Nephron progenitor cell (in vitro differentiated cells): ENCODE data around the gene LAMC2.

ENCODE experiments used
- DNase-seq: peaks from one replicate; pipeline ENCODE4 v3.0.0; 2021
- H3K27ac Mint-ChIP-seq: 2 replicates; pipeline ENCODE4 v1.8.0; 2021; ENCODE audit warnings: mild to moderate bottlenecking, moderate library complexity, mixed read lengths
- H3K27me3 Mint-ChIP-seq: 2 replicates; pipeline ENCODE4 v1.8.0; 2021; ENCODE audit warnings: mild to moderate bottlenecking, low read depth, mixed read lengths; ENCODE audit not compliant: poor library complexity
- H3K36me3 Mint-ChIP-seq: 2 replicates; pipeline ENCODE4 v1.8.0; 2021; ENCODE audit warnings: low read depth, mixed read lengths
- H3K4me1 Mint-ChIP-seq: 2 replicates; pipeline ENCODE4 v1.8.0; 2021; ENCODE audit warnings: mixed read lengths
- H3K4me3 Mint-ChIP-seq: 2 replicates; pipeline ENCODE4 v1.8.0; 2021; ENCODE audit warnings: mild to moderate bottlenecking, moderate library complexity, mixed read lengths
- H3K9me3 Mint-ChIP-seq: 2 replicates; pipeline ENCODE4 v1.8.0; 2021; ENCODE audit warnings: mild to moderate bottlenecking, moderate library complexity, mixed read lengths
- TF ChIP-seq, protein P1 (sequence below): fragments of 200-600 bp; sonication (generic); IDR thresholded peaks from 2 replicates; pipeline ENCODE4 v1.5.0; 2021; ENCODE audit warnings: antibody characterized with exemption

LAMC2 gene

GRCh38 chr1:183173828-183174227, 12.2 kb upstream of the LAMC2 start:
- peaks cover 11% of the 10 kb centered on the region for H3K4me1 Mint-ChIP-seq

GRCh38 chr1:183175631-183176030, 10.4 kb upstream of the LAMC2 start:
- no peak overlapping the region for H3K27ac Mint-ChIP-seq
- peaks cover 3% of the 10 kb centered on the region for H3K9me3 Mint-ChIP-seq
- H3K36me3 Mint-ChIP-seq: no peaks in the 10 kb centered on the region
- no peak overlapping the region for H3K4me3 Mint-ChIP-seq
- peaks cover 17% of the 10 kb centered on the region for H3K4me1 Mint-ChIP-seq
- no peak for DNase-seq
- TF ChIP-seq, protein P1, sequence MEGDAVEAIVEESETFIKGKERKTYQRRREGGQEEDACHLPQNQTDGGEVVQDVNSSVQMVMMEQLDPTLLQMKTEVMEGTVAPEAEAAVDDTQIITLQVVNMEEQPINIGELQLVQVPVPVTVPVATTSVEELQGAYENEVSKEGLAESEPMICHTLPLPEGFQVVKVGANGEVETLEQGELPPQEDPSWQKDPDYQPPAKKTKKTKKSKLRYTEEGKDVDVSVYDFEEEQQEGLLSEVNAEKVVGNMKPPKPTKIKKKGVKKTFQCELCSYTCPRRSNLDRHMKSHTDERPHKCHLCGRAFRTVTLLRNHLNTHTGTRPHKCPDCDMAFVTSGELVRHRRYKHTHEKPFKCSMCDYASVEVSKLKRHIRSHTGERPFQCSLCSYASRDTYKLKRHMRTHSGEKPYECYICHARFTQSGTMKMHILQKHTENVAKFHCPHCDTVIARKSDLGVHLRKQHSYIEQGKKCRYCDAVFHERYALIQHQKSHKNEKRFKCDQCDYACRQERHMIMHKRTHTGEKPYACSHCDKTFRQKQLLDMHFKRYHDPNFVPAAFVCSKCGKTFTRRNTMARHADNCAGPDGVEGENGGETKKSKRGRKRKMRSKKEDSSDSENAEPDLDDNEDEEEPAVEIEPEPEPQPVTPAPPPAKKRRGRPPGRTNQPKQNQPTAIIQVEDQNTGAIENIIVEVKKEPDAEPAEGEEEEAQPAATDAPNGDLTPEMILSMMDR: no peak
- peaks cover under 1% of the 10 kb centered on the region for H3K27me3 Mint-ChIP-seq

More at GRCh38 chr1:183173828-183174227, 12.2 kb upstream of the LAMC2 start:
- H3K4me3 Mint-ChIP-seq: no peak overlapping the region
- TF ChIP-seq, protein P1: no peak
- no peaks in the 10 kb centered on the region for H3K36me3 Mint-ChIP-seq
- peaks cover 2% of the 10 kb centered on the region for H3K27me3 Mint-ChIP-seq
- no peak overlapping the region for H3K27ac Mint-ChIP-seq
- peaks cover 3% of the 10 kb centered on the region for H3K9me3 Mint-ChIP-seq
- DNase-seq: no peak

DNA sequence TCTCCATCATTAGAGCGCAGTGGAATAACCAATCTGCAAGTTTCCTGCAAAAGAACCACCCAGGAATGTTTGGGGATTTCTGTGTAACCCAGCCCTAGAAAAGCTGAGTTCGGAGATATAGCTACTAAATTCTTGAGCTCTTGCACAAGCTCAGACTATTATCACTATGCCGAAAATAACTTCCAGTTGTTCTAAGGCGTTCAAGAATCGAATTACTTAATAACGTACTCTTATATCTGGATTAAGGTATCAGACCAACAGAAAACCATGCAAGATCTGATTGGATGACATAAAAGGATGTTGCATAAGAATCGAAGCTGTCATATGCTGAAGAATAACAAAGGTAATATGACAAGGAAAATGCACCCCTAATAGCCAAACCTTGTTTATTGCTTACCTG, 7.5 kb upstream of the LAMC2 start:
- H3K36me3 Mint-ChIP-seq: no peaks in the 10 kb centered on the region
- H3K27me3 Mint-ChIP-seq: no peaks in the 10 kb centered on the region
- no peak for DNase-seq
- H3K9me3 Mint-ChIP-seq: peaks cover 3% of the 10 kb centered on the region
- no peak overlapping the region for H3K27ac Mint-ChIP-seq
- TF ChIP-seq, protein P1: no peak
- peaks cover 11% of the 10 kb centered on the region for H3K4me1 Mint-ChIP-seq
- no peak overlapping the region for H3K4me3 Mint-ChIP-seq

DNA sequence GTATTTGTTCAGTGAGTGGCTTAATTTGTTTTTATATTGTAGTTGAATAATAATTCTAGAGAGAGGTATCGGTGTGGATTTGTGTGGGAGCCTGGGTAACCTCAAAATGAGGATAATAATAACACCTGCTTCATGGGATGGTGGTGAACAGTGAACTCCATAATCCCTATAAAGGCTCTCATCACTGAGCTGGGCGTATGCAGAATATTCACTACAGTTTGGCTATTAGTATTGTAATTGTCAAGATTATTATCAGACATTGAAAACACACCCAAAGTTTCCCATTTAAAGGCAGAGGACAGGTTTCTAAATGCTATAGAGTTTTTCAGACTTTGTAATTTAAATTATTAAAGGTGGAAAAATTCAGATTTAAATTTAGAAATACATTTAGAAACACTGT, 7.0 kb upstream of the LAMC2 start:
- no peaks in the 10 kb centered on the region for H3K27me3 Mint-ChIP-seq
- TF ChIP-seq, protein P1: no peak
- peaks cover 3% of the 10 kb centered on the region for H3K9me3 Mint-ChIP-seq
- DNase-seq: no peak
- no peak overlapping the region for H3K4me3 Mint-ChIP-seq
- peaks cover 11% of the 10 kb centered on the region for H3K4me1 Mint-ChIP-seq
- no peak overlapping the region for H3K27ac Mint-ChIP-seq
- H3K36me3 Mint-ChIP-seq: no peaks in the 10 kb centered on the region

DNA sequence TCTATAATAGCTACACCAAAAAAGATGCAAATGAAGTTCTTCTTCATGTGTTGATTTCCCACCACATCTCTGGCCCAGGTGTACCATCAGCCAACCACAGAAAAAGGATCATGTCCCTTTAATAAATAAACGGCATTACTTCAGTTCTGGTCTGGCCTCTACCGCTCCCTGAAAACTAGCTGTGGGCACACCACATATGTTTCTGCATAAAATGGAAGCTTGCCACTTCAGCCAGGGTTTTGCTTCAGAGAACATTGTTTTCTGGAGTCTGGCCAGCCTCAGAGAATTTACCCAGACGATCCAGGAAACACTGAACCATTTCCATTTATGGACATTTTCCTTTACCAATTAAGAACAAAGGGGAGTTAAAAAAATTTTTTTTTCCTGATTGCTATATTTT, 5.8 kb upstream of the LAMC2 start:
- Mint-ChIP-seq H3K4me3 (no peak overlapping the region), H3K4me1 (peaks cover 11% of the 10 kb centered on the region), H3K9me3 (no peaks in the 10 kb centered on the region), H3K27me3 (peaks cover 4% of the 10 kb centered on the region), H3K36me3 (no peaks in the 10 kb centered on the region), H3K27ac (no peak overlapping the region)
- DNase-seq: no peak
- TF ChIP-seq, protein P1: no peak

DNA sequence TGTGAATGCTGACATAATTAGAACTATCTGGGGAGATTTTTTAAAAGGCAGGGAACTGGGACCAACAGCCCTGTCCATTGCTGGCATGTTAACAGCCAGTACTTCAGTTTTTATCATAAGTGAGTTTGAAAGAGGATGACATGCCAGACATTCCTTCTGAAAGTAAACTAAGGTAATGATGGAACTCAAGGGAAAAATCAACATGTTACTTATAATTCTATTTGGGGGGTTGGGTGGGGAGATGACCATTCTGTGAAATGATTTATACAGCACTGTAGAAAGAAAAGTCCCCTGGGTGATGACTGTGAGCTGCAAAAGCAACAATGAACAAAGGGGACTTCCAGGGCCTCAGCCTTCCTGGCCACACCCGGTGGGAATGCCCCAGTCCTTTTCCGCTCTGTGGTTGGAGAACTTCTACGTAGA, 5.4 kb upstream of the LAMC2 start:
- Mint-ChIP-seq H3K4me1 (peaks cover 12% of the 10 kb centered on the region), H3K27ac (no peak overlapping the region)
- DNase-seq: no peak

More for the DNA sequence above, 5.4 kb upstream of the LAMC2 start:
- H3K4me3 Mint-ChIP-seq: no peak overlapping the region
- TF ChIP-seq, protein P1: no peak
- peaks cover 8% of the 10 kb centered on the region for H3K27me3 Mint-ChIP-seq
- no peaks in the 10 kb centered on the region for H3K9me3 Mint-ChIP-seq
- no peaks in the 10 kb centered on the region for H3K36me3 Mint-ChIP-seq
